Nephron progenitor cell (in vitro differentiated cells): ENCODE data around the gene CD101.
"Not testable (repeated sequence)": the region's sequence is repeated elsewhere in the genome, so short reads cannot be mapped to it uniquely, and the experiment has no call there.

ENCODE experiments used
- DNase-seq: peaks from one replicate; pipeline ENCODE4 v3.0.0; 2021
- H3K27ac Mint-ChIP-seq: 2 replicates; pipeline ENCODE4 v1.8.0; 2021; ENCODE audit warnings: mild to moderate bottlenecking, moderate library complexity, mixed read lengths
- H3K27me3 Mint-ChIP-seq: 2 replicates; pipeline ENCODE4 v1.8.0; 2021; ENCODE audit warnings: mild to moderate bottlenecking, low read depth, mixed read lengths; ENCODE audit not compliant: poor library complexity
- H3K36me3 Mint-ChIP-seq: 2 replicates; pipeline ENCODE4 v1.8.0; 2021; ENCODE audit warnings: low read depth, mixed read lengths
- H3K4me1 Mint-ChIP-seq: 2 replicates; pipeline ENCODE4 v1.8.0; 2021; ENCODE audit warnings: mixed read lengths
- H3K4me3 Mint-ChIP-seq: 2 replicates; pipeline ENCODE4 v1.8.0; 2021; ENCODE audit warnings: mild to moderate bottlenecking, moderate library complexity, mixed read lengths
- H3K9me3 Mint-ChIP-seq: 2 replicates; pipeline ENCODE4 v1.8.0; 2021; ENCODE audit warnings: mild to moderate bottlenecking, moderate library complexity, mixed read lengths
- TF ChIP-seq, protein P1 (sequence below): fragments of 200-600 bp; sonication (generic); IDR thresholded peaks from 2 replicates; pipeline ENCODE4 v1.5.0; 2021; ENCODE audit warnings: antibody characterized with exemption

The CD101 gene

GRCh38 chr1:116971965-116972673, 29.4 kb upstream of the CD101 start:
- Mint-ChIP-seq H3K4me3 (no peak overlapping the region), H3K36me3 (peaks cover 97% of the 10 kb centered on the region), H3K27ac (peak overlapping the region; percentile 46), H3K4me1 (no peaks in the 10 kb centered on the region), H3K27me3 (no peaks in the 10 kb centered on the region), H3K9me3 (peaks cover 62% of the 10 kb centered on the region)
- no peak for DNase-seq
- TF ChIP-seq, protein P1, sequence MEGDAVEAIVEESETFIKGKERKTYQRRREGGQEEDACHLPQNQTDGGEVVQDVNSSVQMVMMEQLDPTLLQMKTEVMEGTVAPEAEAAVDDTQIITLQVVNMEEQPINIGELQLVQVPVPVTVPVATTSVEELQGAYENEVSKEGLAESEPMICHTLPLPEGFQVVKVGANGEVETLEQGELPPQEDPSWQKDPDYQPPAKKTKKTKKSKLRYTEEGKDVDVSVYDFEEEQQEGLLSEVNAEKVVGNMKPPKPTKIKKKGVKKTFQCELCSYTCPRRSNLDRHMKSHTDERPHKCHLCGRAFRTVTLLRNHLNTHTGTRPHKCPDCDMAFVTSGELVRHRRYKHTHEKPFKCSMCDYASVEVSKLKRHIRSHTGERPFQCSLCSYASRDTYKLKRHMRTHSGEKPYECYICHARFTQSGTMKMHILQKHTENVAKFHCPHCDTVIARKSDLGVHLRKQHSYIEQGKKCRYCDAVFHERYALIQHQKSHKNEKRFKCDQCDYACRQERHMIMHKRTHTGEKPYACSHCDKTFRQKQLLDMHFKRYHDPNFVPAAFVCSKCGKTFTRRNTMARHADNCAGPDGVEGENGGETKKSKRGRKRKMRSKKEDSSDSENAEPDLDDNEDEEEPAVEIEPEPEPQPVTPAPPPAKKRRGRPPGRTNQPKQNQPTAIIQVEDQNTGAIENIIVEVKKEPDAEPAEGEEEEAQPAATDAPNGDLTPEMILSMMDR, result no peak

GRCh38 chr1:116972674-116973030, 28.9 kb upstream of the CD101 start:
- no peak overlapping the region for H3K27ac Mint-ChIP-seq

GRCh38 chr1:116980309-116980708, 21.3 kb upstream of the CD101 start:
- Mint-ChIP-seq H3K36me3 (peaks cover 88% of the 10 kb centered on the region), H3K4me1 (peaks cover 15% of the 10 kb centered on the region), H3K9me3 (peaks cover 47% of the 10 kb centered on the region)
- not testable (repeated sequence) for H3K4me3 Mint-ChIP-seq, H3K27ac Mint-ChIP-seq, DNase-seq, H3K27me3 Mint-ChIP-seq

More at GRCh38 chr1:116972674-116973030, 28.9 kb upstream of the CD101 start:
- TF ChIP-seq, protein P1, result no peak
- Mint-ChIP-seq H3K36me3 (peaks cover 97% of the 10 kb centered on the region), H3K9me3 (peaks cover 68% of the 10 kb centered on the region), H3K4me1 (no peaks in the 10 kb centered on the region), H3K4me3 (no peak overlapping the region), H3K27me3 (no peaks in the 10 kb centered on the region)
- no peak for DNase-seq

DNA sequence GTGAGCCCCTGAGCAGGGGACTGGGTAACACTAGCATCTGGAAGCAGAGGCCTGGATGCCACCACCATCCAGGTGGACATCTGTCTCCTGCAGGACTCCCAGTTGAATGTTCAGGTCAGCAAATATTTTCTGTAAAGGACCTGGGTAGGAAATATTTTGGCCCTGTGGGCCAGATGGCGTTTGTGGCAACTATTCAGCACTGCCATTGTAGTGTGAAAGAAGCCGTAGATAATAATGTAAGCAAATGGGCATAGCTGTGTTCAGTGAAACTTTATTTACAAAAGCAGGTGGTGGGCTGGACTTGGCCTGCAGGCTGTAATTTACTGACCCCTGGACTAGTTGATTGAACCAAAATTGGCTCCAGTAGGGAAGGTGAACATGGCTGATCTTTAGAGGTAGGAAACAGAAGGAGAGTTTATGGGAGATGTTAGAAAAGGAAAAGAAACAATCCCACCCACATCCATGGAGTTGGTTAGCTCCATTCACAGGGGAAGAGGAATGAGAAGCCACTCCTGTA, 20.0 kb upstream of the CD101 start:
- Mint-ChIP-seq H3K9me3 (peaks cover 34% of the 10 kb centered on the region), H3K4me1 (peaks cover 24% of the 10 kb centered on the region), H3K4me3 (no peak overlapping the region), H3K27ac (peak overlapping the region; percentile 86), H3K27me3 (peaks cover 3% of the 10 kb centered on the region), H3K36me3 (peaks cover 88% of the 10 kb centered on the region)
- DNase-seq, result no peak
- TF ChIP-seq, protein P1, result no peak

DNA sequence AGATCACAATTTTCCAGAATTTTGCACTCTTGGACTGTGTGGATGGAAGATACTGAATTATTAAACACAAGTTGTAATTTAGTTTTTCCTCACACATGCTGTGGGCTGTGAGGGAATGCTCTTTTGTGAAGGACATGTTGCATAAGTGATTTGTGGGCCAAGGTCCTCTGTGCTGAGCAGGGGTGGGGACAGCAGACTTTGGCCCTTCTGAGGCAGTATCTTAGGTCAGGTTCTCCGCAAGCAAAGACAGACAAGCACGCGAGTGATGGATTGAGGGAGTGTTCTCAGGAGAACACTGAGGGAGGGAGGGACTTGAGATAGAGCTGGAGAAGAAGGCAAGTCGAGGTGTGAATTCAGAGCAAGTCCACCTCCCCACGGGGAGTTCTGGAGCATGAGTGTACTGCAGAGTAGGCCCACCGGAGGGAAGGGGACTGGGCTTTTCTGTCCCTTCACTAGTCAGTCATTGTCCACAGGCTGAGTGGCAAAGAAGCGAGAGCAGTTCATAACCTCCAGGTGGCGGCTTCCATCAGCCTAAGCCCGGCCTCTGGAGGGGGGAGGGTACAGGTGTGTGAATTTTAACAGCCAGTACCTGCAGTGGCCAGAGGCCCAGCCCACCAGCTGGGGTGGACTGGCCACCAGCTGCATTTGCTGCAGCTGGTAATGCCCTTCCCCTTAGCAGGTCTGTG, 19.1 kb upstream of the CD101 start:
- peaks cover 33% of the 10 kb centered on the region for H3K4me1 Mint-ChIP-seq
- TF ChIP-seq, protein P1, result no peak
- no peak overlapping the region for H3K4me3 Mint-ChIP-seq
- no peak for DNase-seq
- H3K36me3 Mint-ChIP-seq, result peaks cover 88% of the 10 kb centered on the region
- peaks cover 25% of the 10 kb centered on the region for H3K9me3 Mint-ChIP-seq
- H3K27ac Mint-ChIP-seq, result peak overlapping the region; percentile 94
- peaks cover 3% of the 10 kb centered on the region for H3K27me3 Mint-ChIP-seq

- H3K27ac Mint-ChIP-seq, result no peak overlapping the region
- H3K4me1 Mint-ChIP-seq, result peaks cover 39% of the 10 kb centered on the region
- no peak for DNase-seq
- no peak overlapping the region for H3K4me3 Mint-ChIP-seq
- TF ChIP-seq, protein P1, result no peak
- H3K36me3 Mint-ChIP-seq, result peaks cover 88% of the 10 kb centered on the region
- peaks cover 3% of the 10 kb centered on the region for H3K27me3 Mint-ChIP-seq
- peaks cover 19% of the 10 kb centered on the region for H3K9me3 Mint-ChIP-seq
Measured at GRCh38 chr1:116983112-116983511, 18.4 kb upstream of the CD101 start.
